GM15510 (cell line): ENCODE measurements around the gene NSUN6.

Source experiments
- POLR2A ChIP-seq: IDR thresholded peaks from 3 replicates; pipeline ENCODE4 v1.6.1; 2011; ENCODE audit warnings: borderline replicate concordance; ENCODE audit not compliant: insufficient read length; ENCODE audit errors: extremely low read depth

Gene NSUN6

GRCh38 chr10:18651324-18652007, at the start of gene NSUN6:
Gene NSUN6, minus strand, starts transcription at chr10:18651587. Its CDS starts 384 bp downstream, at chr10:18651203.
- peak; percentile 65 for TF ChIP-seq POLR2A

GRCh38 chr10:18699849-18700840, 48.8 kb upstream of the NSUN6 start:
- TF ChIP-seq POLR2A = no peak

- TF ChIP-seq POLR2A = no peak
Observed at GRCh38 chr10:18690541-18690940, 39.2 kb upstream of the NSUN6 start.

- no peak for TF ChIP-seq POLR2A
Observed at GRCh38 chr10:18689498-18689897, 38.1 kb upstream of the NSUN6 start.

GRCh38 chr10:18687706-18688105, 36.3 kb upstream of the NSUN6 start:
- TF ChIP-seq POLR2A = no peak

- TF ChIP-seq POLR2A = no peak
Observed at GRCh38 chr10:18687195-18687594, 35.8 kb upstream of the NSUN6 start.

- TF ChIP-seq POLR2A = no peak
Observed at GRCh38 chr10:18685555-18685954, 34.2 kb upstream of the NSUN6 start.

- TF ChIP-seq POLR2A = no peak
Observed at GRCh38 chr10:18684953-18685352, 33.6 kb upstream of the NSUN6 start.

- TF ChIP-seq POLR2A = no peak
Observed at GRCh38 chr10:18684416-18684815, 33.0 kb upstream of the NSUN6 start.

- TF ChIP-seq POLR2A = no peak
Observed at GRCh38 chr10:18683427-18683826, 32.0 kb upstream of the NSUN6 start.

- no peak for TF ChIP-seq POLR2A
Observed at GRCh38 chr10:18681971-18682411, 30.6 kb upstream of the NSUN6 start.

GRCh38 chr10:18681366-18681765, 30.0 kb upstream of the NSUN6 start:
- no peak for TF ChIP-seq POLR2A

- TF ChIP-seq POLR2A = no peak
Observed at GRCh38 chr10:18680754-18681153, 29.4 kb upstream of the NSUN6 start.

GRCh38 chr10:18675086-18675801, 23.9 kb upstream of the NSUN6 start:
- no peak for TF ChIP-seq POLR2A

- no peak for TF ChIP-seq POLR2A
Observed at GRCh38 chr10:18668026-18668425, 16.6 kb upstream of the NSUN6 start.
